GM12875 (cell line): ENCODE data around the gene SCTR.

ENCODE experiments used
- H3K4me3 ChIP-seq: one replicate; pipeline ENCODE4 v1.5.1; 2011; ENCODE audit warnings: low read depth, low read length, control low read depth
- CTCF ChIP-seq: IDR thresholded peaks from 2 replicates; pipeline ENCODE4 v1.5.1; 2011; ENCODE audit warnings: low read depth, mild to moderate bottlenecking, control low read depth, inconsistent platforms, low read length, moderate library complexity, borderline replicate concordance; ENCODE audit not compliant: insufficient read depth

Gene SCTR

GRCh38 chr2:119460076-119460475 lies 64.2 kb downstream of the SCTR start:
- no peak overlapping the region for H3K4me3 ChIP-seq
- TF ChIP-seq CTCF, result no peak

GRCh38 chr2:119455066-119455718 lies 69.1 kb downstream of the SCTR start:
- no peak overlapping the region for H3K4me3 ChIP-seq

GRCh38 chr2:119453972-119454593 lies 70.2 kb downstream of the SCTR start:
- TF ChIP-seq CTCF, result no peak
- no peak overlapping the region for H3K4me3 ChIP-seq

More at GRCh38 chr2:119455066-119455718, 69.1 kb downstream of the SCTR start:
- TF ChIP-seq CTCF, result no peak

- no peak overlapping the region for H3K4me3 ChIP-seq
- TF ChIP-seq CTCF, result no peak
Measured at GRCh38 chr2:119451336-119452050, 72.8 kb downstream of the SCTR start.

- no peak for TF ChIP-seq CTCF
- no peak overlapping the region for H3K4me3 ChIP-seq
Measured at GRCh38 chr2:119449521-119449920, 74.8 kb downstream of the SCTR start.

- no peak for TF ChIP-seq CTCF
- no peak overlapping the region for H3K4me3 ChIP-seq
Measured at GRCh38 chr2:119448427-119449141, 75.7 kb downstream of the SCTR start.
